Measurements from ENCODE around the gene TSPAN10. TPM values are rescaled to one million over a fixed set of nuclear protein-coding genes. Genes with fewer than 3 reads are reported as not detected.

Gene TSPAN10
- total and polyA plus RNA-seq, 2 of the 8 experiments (the other 6 are each of a cell fraction or from before 2014, with no cell fraction given): 0.99 to 1.1 TPM

DNA sequence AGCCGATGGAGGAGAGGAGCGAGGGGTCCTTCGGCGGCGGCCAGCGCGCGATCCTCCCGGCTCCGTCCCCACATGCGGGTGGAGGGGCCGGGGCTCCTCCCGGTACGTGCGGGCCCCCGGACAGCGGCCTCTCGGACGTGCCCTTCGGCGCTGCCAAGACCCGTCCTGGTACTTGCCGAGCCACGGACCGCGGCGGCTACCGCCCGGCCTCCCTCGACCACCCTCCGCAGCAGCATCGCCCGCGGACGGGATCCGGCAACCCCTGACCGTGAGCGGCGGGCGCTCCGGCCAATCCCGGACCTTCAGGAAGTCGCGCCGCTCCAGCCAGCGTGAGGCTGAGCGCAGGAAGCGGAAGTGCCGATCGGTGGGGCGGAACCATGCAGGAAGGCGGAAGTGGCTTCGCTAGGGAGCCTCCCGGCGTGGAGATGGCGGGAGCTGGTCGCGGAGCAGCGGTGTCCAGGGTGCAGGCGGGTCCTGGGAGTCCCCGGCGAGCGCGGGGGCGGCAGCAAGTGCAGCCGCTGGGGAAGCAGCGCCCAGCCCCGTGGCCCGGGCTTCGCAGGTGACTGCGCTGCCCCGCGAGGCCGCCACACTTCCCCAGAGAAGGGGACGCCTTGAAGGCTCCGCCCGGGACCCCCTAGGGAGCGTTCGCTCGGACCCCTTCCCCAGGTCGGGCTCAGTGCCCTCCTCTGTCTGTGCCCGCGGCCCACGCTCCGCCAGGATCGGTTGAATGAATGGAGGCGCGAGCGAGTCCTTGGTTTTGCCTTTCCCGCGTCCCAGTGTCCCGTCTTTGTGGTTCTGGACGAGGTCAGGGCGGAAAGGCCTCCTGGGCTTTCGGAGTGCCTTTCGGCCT, 29.6 kb downstream of the TSPAN10 start, which contains the start of the genes CCDC137 and OXLD1 (continued):
- TF ChIP-seq BRCA1 (IDR thresholded peaks at IDR 0.05; ENCODE audit: low read depth, low read length) (no peak), SAP30 (IDR thresholded peaks at IDR 0.05; ENCODE audit: insufficient read depth, insufficient replicate concordance, low read length) (no peak), BACH1 (IDR thresholded peaks at IDR 0.05; ENCODE audit: low read length) (no peak), GABPA (IDR thresholded peaks at IDR 0.05; ENCODE audit: borderline replicate concordance, insufficient read depth, low read length) (peak; percentile 97), POU5F1 (IDR thresholded peaks at IDR 0.05; ENCODE audit: low read depth, low read length) (no peak), SP1 (IDR thresholded peaks at IDR 0.05; ENCODE audit: low read depth, low read length) (peak; percentile 81), ZNF274 (IDR thresholded peaks at IDR 0.05; ENCODE audit: borderline replicate concordance, extremely low read depth, low read length) (no peak), PHF8 (conservative IDR thresholded peaks at IDR 0.05; ENCODE audit: low read depth, low read length) (peak; percentile 98), EP300 (IDR thresholded peaks at IDR 0.05; ENCODE audit: borderline replicate concordance in 1 of 2, low read depth in 2 of 2, low read length in 2 of 2) (no peak)
- TF ChIP-seq, protein P1, sequence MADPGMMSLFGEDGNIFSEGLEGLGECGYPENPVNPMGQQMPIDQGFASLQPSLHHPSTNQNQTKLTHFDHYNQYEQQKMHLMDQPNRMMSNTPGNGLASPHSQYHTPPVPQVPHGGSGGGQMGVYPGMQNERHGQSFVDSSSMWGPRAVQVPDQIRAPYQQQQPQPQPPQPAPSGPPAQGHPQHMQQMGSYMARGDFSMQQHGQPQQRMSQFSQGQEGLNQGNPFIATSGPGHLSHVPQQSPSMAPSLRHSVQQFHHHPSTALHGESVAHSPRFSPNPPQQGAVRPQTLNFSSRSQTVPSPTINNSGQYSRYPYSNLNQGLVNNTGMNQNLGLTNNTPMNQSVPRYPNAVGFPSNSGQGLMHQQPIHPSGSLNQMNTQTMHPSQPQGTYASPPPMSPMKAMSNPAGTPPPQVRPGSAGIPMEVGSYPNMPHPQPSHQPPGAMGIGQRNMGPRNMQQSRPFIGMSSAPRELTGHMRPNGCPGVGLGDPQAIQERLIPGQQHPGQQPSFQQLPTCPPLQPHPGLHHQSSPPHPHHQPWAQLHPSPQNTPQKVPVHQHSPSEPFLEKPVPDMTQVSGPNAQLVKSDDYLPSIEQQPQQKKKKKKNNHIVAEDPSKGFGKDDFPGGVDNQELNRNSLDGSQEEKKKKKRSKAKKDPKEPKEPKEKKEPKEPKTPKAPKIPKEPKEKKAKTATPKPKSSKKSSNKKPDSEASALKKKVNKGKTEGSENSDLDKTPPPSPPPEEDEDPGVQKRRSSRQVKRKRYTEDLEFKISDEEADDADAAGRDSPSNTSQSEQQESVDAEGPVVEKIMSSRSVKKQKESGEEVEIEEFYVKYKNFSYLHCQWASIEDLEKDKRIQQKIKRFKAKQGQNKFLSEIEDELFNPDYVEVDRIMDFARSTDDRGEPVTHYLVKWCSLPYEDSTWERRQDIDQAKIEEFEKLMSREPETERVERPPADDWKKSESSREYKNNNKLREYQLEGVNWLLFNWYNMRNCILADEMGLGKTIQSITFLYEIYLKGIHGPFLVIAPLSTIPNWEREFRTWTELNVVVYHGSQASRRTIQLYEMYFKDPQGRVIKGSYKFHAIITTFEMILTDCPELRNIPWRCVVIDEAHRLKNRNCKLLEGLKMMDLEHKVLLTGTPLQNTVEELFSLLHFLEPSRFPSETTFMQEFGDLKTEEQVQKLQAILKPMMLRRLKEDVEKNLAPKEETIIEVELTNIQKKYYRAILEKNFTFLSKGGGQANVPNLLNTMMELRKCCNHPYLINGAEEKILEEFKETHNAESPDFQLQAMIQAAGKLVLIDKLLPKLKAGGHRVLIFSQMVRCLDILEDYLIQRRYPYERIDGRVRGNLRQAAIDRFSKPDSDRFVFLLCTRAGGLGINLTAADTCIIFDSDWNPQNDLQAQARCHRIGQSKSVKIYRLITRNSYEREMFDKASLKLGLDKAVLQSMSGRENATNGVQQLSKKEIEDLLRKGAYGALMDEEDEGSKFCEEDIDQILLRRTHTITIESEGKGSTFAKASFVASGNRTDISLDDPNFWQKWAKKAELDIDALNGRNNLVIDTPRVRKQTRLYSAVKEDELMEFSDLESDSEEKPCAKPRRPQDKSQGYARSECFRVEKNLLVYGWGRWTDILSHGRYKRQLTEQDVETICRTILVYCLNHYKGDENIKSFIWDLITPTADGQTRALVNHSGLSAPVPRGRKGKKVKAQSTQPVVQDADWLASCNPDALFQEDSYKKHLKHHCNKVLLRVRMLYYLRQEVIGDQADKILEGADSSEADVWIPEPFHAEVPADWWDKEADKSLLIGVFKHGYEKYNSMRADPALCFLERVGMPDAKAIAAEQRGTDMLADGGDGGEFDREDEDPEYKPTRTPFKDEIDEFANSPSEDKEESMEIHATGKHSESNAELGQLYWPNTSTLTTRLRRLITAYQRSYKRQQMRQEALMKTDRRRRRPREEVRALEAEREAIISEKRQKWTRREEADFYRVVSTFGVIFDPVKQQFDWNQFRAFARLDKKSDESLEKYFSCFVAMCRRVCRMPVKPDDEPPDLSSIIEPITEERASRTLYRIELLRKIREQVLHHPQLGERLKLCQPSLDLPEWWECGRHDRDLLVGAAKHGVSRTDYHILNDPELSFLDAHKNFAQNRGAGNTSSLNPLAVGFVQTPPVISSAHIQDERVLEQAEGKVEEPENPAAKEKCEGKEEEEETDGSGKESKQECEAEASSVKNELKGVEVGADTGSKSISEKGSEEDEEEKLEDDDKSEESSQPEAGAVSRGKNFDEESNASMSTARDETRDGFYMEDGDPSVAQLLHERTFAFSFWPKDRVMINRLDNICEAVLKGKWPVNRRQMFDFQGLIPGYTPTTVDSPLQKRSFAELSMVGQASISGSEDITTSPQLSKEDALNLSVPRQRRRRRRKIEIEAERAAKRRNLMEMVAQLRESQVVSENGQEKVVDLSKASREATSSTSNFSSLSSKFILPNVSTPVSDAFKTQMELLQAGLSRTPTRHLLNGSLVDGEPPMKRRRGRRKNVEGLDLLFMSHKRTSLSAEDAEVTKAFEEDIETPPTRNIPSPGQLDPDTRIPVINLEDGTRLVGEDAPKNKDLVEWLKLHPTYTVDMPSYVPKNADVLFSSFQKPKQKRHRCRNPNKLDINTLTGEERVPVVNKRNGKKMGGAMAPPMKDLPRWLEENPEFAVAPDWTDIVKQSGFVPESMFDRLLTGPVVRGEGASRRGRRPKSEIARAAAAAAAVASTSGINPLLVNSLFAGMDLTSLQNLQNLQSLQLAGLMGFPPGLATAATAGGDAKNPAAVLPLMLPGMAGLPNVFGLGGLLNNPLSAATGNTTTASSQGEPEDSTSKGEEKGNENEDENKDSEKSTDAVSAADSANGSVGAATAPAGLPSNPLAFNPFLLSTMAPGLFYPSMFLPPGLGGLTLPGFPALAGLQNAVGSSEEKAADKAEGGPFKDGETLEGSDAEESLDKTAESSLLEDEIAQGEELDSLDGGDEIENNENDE (IDR thresholded peaks at IDR 0.05; ENCODE audit: insufficient replicate concordance, low read length): no peak

All from H1 (cell line).